ENCODE data around the gene GLRA3.

The GLRA3 gene

GRCh38 chr4:174856926-174857800 lies 28.1 kb upstream of the GLRA3 start:
- H3K36me3 ChIP-seq (ENCODE audit: insufficient read depth, low read depth, low read length), result no peaks in the 10 kb centered on the region
- no peaks in the 10 kb centered on the region for H3K9me3 ChIP-seq (ENCODE audit: insufficient read depth, low read depth, low read length)
- H3K4me3 ChIP-seq (ENCODE audit: low read length), result no peak overlapping the region
- no peak overlapping the region for H3K27ac ChIP-seq (ENCODE audit: low read length)
- H3K27me3 ChIP-seq (ENCODE audit: insufficient read depth, low read length), result no peaks in the 10 kb centered on the region
- H3K9ac ChIP-seq (ENCODE audit: low read depth, low read length), result no peak overlapping the region
- no peaks in the 10 kb centered on the region; the same call in 1 of the 2 replicates for H3K4me1 ChIP-seq (ENCODE audit: insufficient read depth, low read length)

- Histone ChIP-seq H3K9me3 (ENCODE audit: insufficient read depth, low read depth, low read length) (no peaks in the 10 kb centered on the region), H3K9ac (ENCODE audit: low read depth, low read length) (no peak overlapping the region), H3K27ac (ENCODE audit: low read length) (no peak overlapping the region), H3K4me3 (ENCODE audit: low read length) (no peak overlapping the region), H3K27me3 (ENCODE audit: insufficient read depth, low read length) (no peaks in the 10 kb centered on the region), H3K4me1 (ENCODE audit: insufficient read depth, low read length) (no peaks in the 10 kb centered on the region; the same call in 1 of the 2 replicates), H3K36me3 (ENCODE audit: insufficient read depth, low read depth, low read length) (no peaks in the 10 kb centered on the region)
Measured at GRCh38 chr4:174855050-174855449, 26.0 kb upstream of the GLRA3 start.

- no peaks in the 10 kb centered on the region for H3K9me3 ChIP-seq (ENCODE audit: insufficient read depth, low read depth, low read length)
- H3K4me1 ChIP-seq (ENCODE audit: insufficient read depth, low read length), result no peaks in the 10 kb centered on the region; the same call in 1 of the 2 replicates
- no peak overlapping the region for H3K4me3 ChIP-seq (ENCODE audit: low read length)
- H3K36me3 ChIP-seq (ENCODE audit: insufficient read depth, low read depth, low read length), result no peaks in the 10 kb centered on the region
- no peak overlapping the region for H3K27ac ChIP-seq (ENCODE audit: low read length)
- no peaks in the 10 kb centered on the region for H3K27me3 ChIP-seq (ENCODE audit: insufficient read depth, low read length)
- no peak overlapping the region; the same call in 1 of the 2 replicates for H3K9ac ChIP-seq (ENCODE audit: low read depth, low read length)
Measured at GRCh38 chr4:174853629-174854028, 24.6 kb upstream of the GLRA3 start.

- H3K36me3 ChIP-seq (ENCODE audit: insufficient read depth, low read depth, low read length), result no peaks in the 10 kb centered on the region
- no peak overlapping the region for H3K9ac ChIP-seq (ENCODE audit: low read depth, low read length)
- H3K4me3 ChIP-seq (ENCODE audit: low read length), result no peak overlapping the region
- H3K4me1 ChIP-seq (ENCODE audit: insufficient read depth, low read length), result no peaks in the 10 kb centered on the region
- no peaks in the 10 kb centered on the region; the same call in 1 of the 2 replicates for H3K9me3 ChIP-seq (ENCODE audit: insufficient read depth, low read depth, low read length)
- no peak overlapping the region for H3K27ac ChIP-seq (ENCODE audit: low read length)
- H3K27me3 ChIP-seq (ENCODE audit: insufficient read depth, low read length), result no peaks in the 10 kb centered on the region
Measured at GRCh38 chr4:174848596-174848995, 19.5 kb upstream of the GLRA3 start.

- Histone ChIP-seq H3K36me3 (ENCODE audit: insufficient read depth, low read depth, low read length) (no peaks in the 10 kb centered on the region), H3K27me3 (ENCODE audit: insufficient read depth, low read length) (no peaks in the 10 kb centered on the region), H3K9ac (ENCODE audit: low read depth, low read length) (no peak overlapping the region), H3K27ac (ENCODE audit: low read length) (no peak overlapping the region), H3K4me1 (ENCODE audit: insufficient read depth, low read length) (no peaks in the 10 kb centered on the region), H3K9me3 (ENCODE audit: insufficient read depth, low read depth, low read length) (no peaks in the 10 kb centered on the region; the same call in 1 of the 2 replicates), H3K4me3 (ENCODE audit: low read length) (no peak overlapping the region)
Measured at GRCh38 chr4:174847801-174848427, 18.9 kb upstream of the GLRA3 start.

- Histone ChIP-seq H3K27me3 (ENCODE audit: insufficient read depth, low read length) (no peaks in the 10 kb centered on the region), H3K4me1 (ENCODE audit: insufficient read depth, low read length) (no peaks in the 10 kb centered on the region), H3K27ac (ENCODE audit: low read length) (no peak overlapping the region), H3K4me3 (ENCODE audit: low read length) (no peak overlapping the region), H3K9ac (ENCODE audit: low read depth, low read length) (no peak overlapping the region), H3K36me3 (ENCODE audit: insufficient read depth, low read depth, low read length) (no peaks in the 10 kb centered on the region), H3K9me3 (ENCODE audit: insufficient read depth, low read depth, low read length) (no peaks in the 10 kb centered on the region)
Measured at GRCh38 chr4:174835536-174835935, 6.5 kb upstream of the GLRA3 start.

- Histone ChIP-seq H3K27ac (ENCODE audit: low read length) (no peak overlapping the region), H3K4me3 (ENCODE audit: low read length) (no peak overlapping the region), H3K9ac (ENCODE audit: low read depth, low read length) (no peak overlapping the region), H3K36me3 (ENCODE audit: insufficient read depth, low read depth, low read length) (no peaks in the 10 kb centered on the region), H3K27me3 (ENCODE audit: insufficient read depth, low read length) (peaks cover 8% of the 10 kb centered on the region; the same call in 1 of the 2 replicates), H3K9me3 (ENCODE audit: insufficient read depth, low read depth, low read length) (no peaks in the 10 kb centered on the region), H3K4me1 (ENCODE audit: insufficient read depth, low read length) (no peaks in the 10 kb centered on the region)
Measured at GRCh38 chr4:174834477-174834876, 5.4 kb upstream of the GLRA3 start.

- H3K9me3 ChIP-seq (ENCODE audit: insufficient read depth, low read depth, low read length), result no peaks in the 10 kb centered on the region
- peaks cover 8% of the 10 kb centered on the region; the same call in 1 of the 2 replicates for H3K27me3 ChIP-seq (ENCODE audit: insufficient read depth, low read length)
- no peaks in the 10 kb centered on the region for H3K36me3 ChIP-seq (ENCODE audit: insufficient read depth, low read depth, low read length)
- no peaks in the 10 kb centered on the region for H3K4me1 ChIP-seq (ENCODE audit: insufficient read depth, low read length)
- H3K27ac ChIP-seq (ENCODE audit: low read length), result no peak overlapping the region
- no peak overlapping the region for H3K9ac ChIP-seq (ENCODE audit: low read depth, low read length)
- no peak overlapping the region for H3K4me3 ChIP-seq (ENCODE audit: low read length)
Measured at GRCh38 chr4:174826660-174827059, 2.4 kb downstream of the GLRA3 start.

- H3K27me3 ChIP-seq (ENCODE audit: insufficient read depth, low read length), result no peaks in the 10 kb centered on the region
- H3K36me3 ChIP-seq (ENCODE audit: insufficient read depth, low read depth, low read length), result no peaks in the 10 kb centered on the region
- H3K9ac ChIP-seq (ENCODE audit: low read depth, low read length), result no peak overlapping the region
- no peak overlapping the region for H3K4me3 ChIP-seq (ENCODE audit: low read length)
- H3K4me1 ChIP-seq (ENCODE audit: insufficient read depth, low read length), result no peaks in the 10 kb centered on the region; the same call in 1 of the 2 replicates
- H3K9me3 ChIP-seq (ENCODE audit: insufficient read depth, low read depth, low read length), result peaks cover 22% of the 10 kb centered on the region
- no peak overlapping the region for H3K27ac ChIP-seq (ENCODE audit: low read length)
Measured at GRCh38 chr4:174815282-174815681, 13.8 kb downstream of the GLRA3 start.

GRCh38 chr4:174813292-174813691 lies 15.8 kb downstream of the GLRA3 start:
- no peaks in the 10 kb centered on the region for H3K36me3 ChIP-seq (ENCODE audit: insufficient read depth, low read depth, low read length)
- H3K27me3 ChIP-seq (ENCODE audit: insufficient read depth, low read length), result no peaks in the 10 kb centered on the region
- peaks cover 22% of the 10 kb centered on the region for H3K9me3 ChIP-seq (ENCODE audit: insufficient read depth, low read depth, low read length)
- H3K4me3 ChIP-seq (ENCODE audit: low read length), result no peak overlapping the region
- no peak overlapping the region for H3K9ac ChIP-seq (ENCODE audit: low read depth, low read length)
- no peaks in the 10 kb centered on the region; the same call in 1 of the 2 replicates for H3K4me1 ChIP-seq (ENCODE audit: insufficient read depth, low read length)
- no peak overlapping the region for H3K27ac ChIP-seq (ENCODE audit: low read length)

GRCh38 chr4:174810834-174811233 lies 18.2 kb downstream of the GLRA3 start:
- H3K36me3 ChIP-seq (ENCODE audit: insufficient read depth, low read depth, low read length), result no peaks in the 10 kb centered on the region
- peaks cover 19% of the 10 kb centered on the region for H3K9me3 ChIP-seq (ENCODE audit: insufficient read depth, low read depth, low read length)
- H3K27ac ChIP-seq (ENCODE audit: low read length), result no peak overlapping the region
- no peaks in the 10 kb centered on the region; the same call in 1 of the 2 replicates for H3K4me1 ChIP-seq (ENCODE audit: insufficient read depth, low read length)
- no peaks in the 10 kb centered on the region for H3K27me3 ChIP-seq (ENCODE audit: insufficient read depth, low read length)
- H3K4me3 ChIP-seq (ENCODE audit: low read length), result no peak overlapping the region
- no peak overlapping the region for H3K9ac ChIP-seq (ENCODE audit: low read depth, low read length)

- H3K27ac ChIP-seq (ENCODE audit: low read length), result no peak overlapping the region
- no peaks in the 10 kb centered on the region; the same call in 1 of the 2 replicates for H3K4me1 ChIP-seq (ENCODE audit: insufficient read depth, low read length)
- no peaks in the 10 kb centered on the region for H3K27me3 ChIP-seq (ENCODE audit: insufficient read depth, low read length)
- H3K36me3 ChIP-seq (ENCODE audit: insufficient read depth, low read depth, low read length), result no peaks in the 10 kb centered on the region
- H3K9ac ChIP-seq (ENCODE audit: low read depth, low read length), result no peak overlapping the region
- H3K9me3 ChIP-seq (ENCODE audit: insufficient read depth, low read depth, low read length), result peaks cover under 1% of the 10 kb centered on the region; the same call in 1 of the 2 replicates
- H3K4me3 ChIP-seq (ENCODE audit: low read length), result no peak overlapping the region
Measured at GRCh38 chr4:174808836-174809235, 20.2 kb downstream of the GLRA3 start.

All from iPS-20b (cell line).